ENCODE results near the gene MGST2.

MGST2 gene

GRCh38 chr4:139645458-139645857 is 20.2 kb upstream of the MGST2 start:
- Histone ChIP-seq H3K9me3 (ENCODE audit: insufficient read depth, low read depth, low read length) (no peaks in the 10 kb centered on the region), H3K4me1 (ENCODE audit: insufficient read depth, low read length) (no peaks in the 10 kb centered on the region), H3K9ac (ENCODE audit: low read depth, low read length) (no peak overlapping the region), H3K27ac (ENCODE audit: low read depth, low read length) (no peak overlapping the region), H3K36me3 (ENCODE audit: insufficient read depth, low read length) (no peaks in the 10 kb centered on the region), H3K4me3 (ENCODE audit: low read length) (no peak overlapping the region), H3K27me3 (ENCODE audit: insufficient read depth, low read length) (no peaks in the 10 kb centered on the region)
- WGBS = 91% methylated on average over 6 of the region's 6 CpGs

DNA sequence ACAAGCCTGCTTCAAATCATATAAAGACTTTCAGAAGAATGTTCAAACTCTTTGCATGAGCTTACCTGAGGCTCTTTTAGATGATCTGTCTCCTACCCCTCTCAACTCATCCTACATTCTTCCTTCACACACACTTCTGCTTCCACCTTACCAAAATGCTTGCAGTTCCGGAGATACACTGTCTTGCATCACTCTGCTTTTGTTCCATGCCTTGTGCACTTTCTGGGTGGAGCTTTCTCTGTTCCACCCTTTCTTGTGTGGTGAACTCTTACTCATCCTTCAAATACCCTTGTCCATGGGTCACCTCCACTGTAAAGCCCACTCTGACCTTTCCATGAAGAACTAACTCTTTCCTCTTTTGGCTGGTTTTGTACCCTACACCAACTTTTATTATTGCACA is 18.4 kb upstream of the MGST2 start:
- H3K9ac ChIP-seq (ENCODE audit: low read depth, low read length) = no peak overlapping the region
- no peak overlapping the region for H3K27ac ChIP-seq (ENCODE audit: low read depth, low read length)
- H3K4me1 ChIP-seq (ENCODE audit: insufficient read depth, low read length) = no peaks in the 10 kb centered on the region
- no peak overlapping the region for H3K4me3 ChIP-seq (ENCODE audit: low read length)
- no peaks in the 10 kb centered on the region for H3K9me3 ChIP-seq (ENCODE audit: insufficient read depth, low read depth, low read length)
- no peaks in the 10 kb centered on the region for H3K27me3 ChIP-seq (ENCODE audit: insufficient read depth, low read length)
- WGBS = 95% methylated on average over 1 of the region's 1 CpG
- H3K36me3 ChIP-seq (ENCODE audit: insufficient read depth, low read length) = no peaks in the 10 kb centered on the region

DNA sequence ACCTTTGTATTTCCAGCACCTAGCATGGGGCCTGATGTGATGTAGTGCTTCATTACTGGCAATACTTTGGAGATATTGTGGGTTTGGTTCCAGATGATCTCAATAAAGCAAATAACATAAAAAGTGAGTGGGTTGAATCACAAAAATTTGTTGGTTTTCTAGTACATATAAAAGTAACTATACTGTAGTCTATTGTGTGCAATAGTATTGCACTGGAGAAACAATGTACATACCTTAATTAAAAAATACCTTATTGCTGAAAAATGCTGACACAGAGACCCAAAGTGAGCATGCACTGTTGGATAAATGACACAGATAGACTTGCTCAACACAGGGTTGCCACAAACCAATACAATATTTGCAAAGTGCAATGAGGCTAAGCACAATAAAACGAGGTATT is 17.7 kb upstream of the MGST2 start:
- no peaks in the 10 kb centered on the region for H3K27me3 ChIP-seq (ENCODE audit: insufficient read depth, low read length)
- no peaks in the 10 kb centered on the region for H3K4me1 ChIP-seq (ENCODE audit: insufficient read depth, low read length)
- WGBS = 95% methylated on average over 1 of the region's 1 CpG
- H3K4me3 ChIP-seq (ENCODE audit: low read length) = no peak overlapping the region
- no peak overlapping the region for H3K9ac ChIP-seq (ENCODE audit: low read depth, low read length)
- H3K36me3 ChIP-seq (ENCODE audit: insufficient read depth, low read length) = no peaks in the 10 kb centered on the region
- no peaks in the 10 kb centered on the region for H3K9me3 ChIP-seq (ENCODE audit: insufficient read depth, low read depth, low read length)
- no peak overlapping the region for H3K27ac ChIP-seq (ENCODE audit: low read depth, low read length)

GRCh38 chr4:139651282-139652194 is 14.1 kb upstream of the MGST2 start:
- Histone ChIP-seq H3K27me3 (ENCODE audit: insufficient read depth, low read length) (no peaks in the 10 kb centered on the region), H3K36me3 (ENCODE audit: insufficient read depth, low read length) (no peaks in the 10 kb centered on the region), H3K4me1 (ENCODE audit: insufficient read depth, low read length) (no peaks in the 10 kb centered on the region), H3K27ac (ENCODE audit: low read depth, low read length) (no peak overlapping the region), H3K4me3 (ENCODE audit: low read length) (no peak overlapping the region), H3K9me3 (ENCODE audit: insufficient read depth, low read depth, low read length) (no peaks in the 10 kb centered on the region), H3K9ac (ENCODE audit: low read depth, low read length) (no peak overlapping the region)
- WGBS = 34% methylated on average over 11 of the region's 13 CpGs

DNA sequence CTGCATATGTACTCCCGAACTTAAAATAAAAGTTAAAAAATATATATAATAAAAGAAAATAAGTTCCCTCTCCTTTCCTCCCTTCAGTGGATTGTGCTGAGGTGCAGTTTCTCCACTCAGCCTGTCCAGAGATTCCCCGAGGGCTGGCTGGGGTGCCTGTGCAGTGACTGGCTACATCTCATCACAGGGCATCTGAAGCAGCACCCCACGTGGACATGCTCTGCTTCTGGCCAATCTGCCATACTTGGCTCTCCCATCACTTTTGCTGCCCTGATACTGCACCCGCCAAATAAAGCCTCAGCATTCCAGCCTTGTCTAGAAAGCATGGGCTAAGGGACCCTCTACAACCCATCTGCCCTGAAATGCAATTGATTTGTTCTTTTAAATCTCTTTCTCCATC is 11.1 kb upstream of the MGST2 start:
- Histone ChIP-seq H3K27me3 (ENCODE audit: insufficient read depth, low read length) (no peaks in the 10 kb centered on the region), H3K27ac (ENCODE audit: low read depth, low read length) (no peak overlapping the region), H3K4me3 (ENCODE audit: low read length) (no peak overlapping the region), H3K36me3 (ENCODE audit: insufficient read depth, low read length) (no peaks in the 10 kb centered on the region), H3K4me1 (ENCODE audit: insufficient read depth, low read length) (peaks cover 13% of the 10 kb centered on the region), H3K9me3 (ENCODE audit: insufficient read depth, low read depth, low read length) (no peaks in the 10 kb centered on the region), H3K9ac (ENCODE audit: low read depth, low read length) (no peak overlapping the region)
- 84% methylated on average over 3 of the region's 4 CpGs for WGBS

DNA sequence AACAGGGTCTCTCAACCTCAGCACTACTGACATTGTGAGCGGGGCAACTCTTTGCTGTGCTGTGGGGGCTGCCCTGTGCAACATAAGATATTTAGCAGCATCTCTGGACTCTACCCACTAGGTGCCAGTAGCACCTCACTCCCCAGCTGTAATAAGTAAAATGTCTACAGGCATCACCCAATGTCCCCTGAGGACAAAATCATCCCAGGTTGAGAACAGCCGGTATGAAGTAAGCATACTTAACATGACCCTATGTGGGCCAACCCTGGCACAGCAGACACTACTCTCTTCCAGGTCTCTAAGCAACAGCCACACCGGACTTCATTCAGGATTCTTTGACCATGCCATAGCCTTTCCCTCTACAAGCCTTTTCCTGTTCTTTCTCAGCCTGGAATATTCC is 10.5 kb upstream of the MGST2 start:
- no peaks in the 10 kb centered on the region for H3K27me3 ChIP-seq (ENCODE audit: insufficient read depth, low read length)
- H3K9ac ChIP-seq (ENCODE audit: low read depth, low read length) = no peak overlapping the region
- 81% methylated on average over 3 of the region's 3 CpGs for WGBS
- H3K27ac ChIP-seq (ENCODE audit: low read depth, low read length) = no peak overlapping the region
- no peak overlapping the region for H3K4me3 ChIP-seq (ENCODE audit: low read length)
- H3K4me1 ChIP-seq (ENCODE audit: insufficient read depth, low read length) = peaks cover 13% of the 10 kb centered on the region
- no peaks in the 10 kb centered on the region for H3K36me3 ChIP-seq (ENCODE audit: insufficient read depth, low read length)
- no peaks in the 10 kb centered on the region for H3K9me3 ChIP-seq (ENCODE audit: insufficient read depth, low read depth, low read length)

DNA sequence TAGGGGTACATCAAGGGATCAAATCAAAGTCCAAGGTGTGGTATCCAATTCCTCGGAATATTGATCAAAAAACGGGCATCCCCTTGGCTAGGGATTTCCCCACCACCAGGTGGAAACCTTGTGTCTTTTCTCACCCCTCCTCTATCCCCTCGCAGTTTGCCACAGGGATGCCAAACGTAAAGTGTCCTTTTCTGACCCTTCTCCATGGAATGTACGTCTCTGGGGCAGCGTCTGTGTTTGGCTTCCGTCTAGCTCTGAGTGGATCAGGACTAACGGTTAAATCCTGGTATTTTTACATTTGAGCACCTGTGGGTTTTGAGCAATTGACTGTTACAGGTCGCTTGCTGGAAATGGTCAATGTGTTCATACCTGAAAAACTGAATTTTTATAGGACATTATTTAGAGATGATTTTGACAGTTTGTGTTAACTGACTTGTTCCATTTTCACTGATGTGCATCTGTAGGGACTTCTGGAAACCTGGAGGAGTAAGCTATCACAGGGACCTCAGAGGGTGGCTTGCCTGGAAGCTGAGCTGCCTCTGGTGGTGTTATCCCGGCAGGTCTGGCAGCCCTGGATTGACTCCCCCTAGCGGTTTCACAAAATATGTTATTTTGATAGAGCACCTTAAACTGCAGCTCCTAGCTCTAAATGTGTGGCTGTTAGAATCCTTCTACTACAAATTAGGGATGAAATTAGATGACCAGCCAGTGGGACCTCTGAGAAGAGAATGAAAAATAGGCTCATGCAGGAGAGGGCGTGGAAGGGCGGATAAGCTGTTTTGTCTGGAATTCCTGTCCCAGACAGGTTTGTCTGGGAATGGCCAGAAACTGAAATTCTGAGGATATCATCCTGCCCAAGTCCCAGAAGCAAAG is 8.8 kb upstream of the MGST2 start:
- Histone ChIP-seq H3K36me3 (ENCODE audit: insufficient read depth, low read length) (no peaks in the 10 kb centered on the region), H3K4me1 (ENCODE audit: insufficient read depth, low read length) (peaks cover 13% of the 10 kb centered on the region), H3K27me3 (ENCODE audit: insufficient read depth, low read length) (no peaks in the 10 kb centered on the region), H3K4me3 (ENCODE audit: low read length) (0 out of 2 replicates have a peak overlapping the region, but pooled peaks have one; percentile 10), H3K9ac (ENCODE audit: low read depth, low read length) (no peak overlapping the region), H3K9me3 (ENCODE audit: insufficient read depth, low read depth, low read length) (no peaks in the 10 kb centered on the region), H3K27ac (ENCODE audit: low read depth, low read length) (no peak overlapping the region)
- 20% methylated on average over 13 of the region's 13 CpGs for WGBS

- H3K27ac ChIP-seq (ENCODE audit: low read depth, low read length) = no peak overlapping the region
- H3K4me1 ChIP-seq (ENCODE audit: insufficient read depth, low read length) = peaks cover 13% of the 10 kb centered on the region
- no peaks in the 10 kb centered on the region for H3K27me3 ChIP-seq (ENCODE audit: insufficient read depth, low read length)
- 34% methylated on average over 4 of the region's 4 CpGs for WGBS
- no peak overlapping the region for H3K9ac ChIP-seq (ENCODE audit: low read depth, low read length)
- H3K4me3 ChIP-seq (ENCODE audit: low read length) = no peak overlapping the region
- H3K36me3 ChIP-seq (ENCODE audit: insufficient read depth, low read length) = no peaks in the 10 kb centered on the region
- H3K9me3 ChIP-seq (ENCODE audit: insufficient read depth, low read depth, low read length) = no peaks in the 10 kb centered on the region
These were observed 7.4 kb upstream of the MGST2 start for GRCh38 chr4:139658185-139658584.

DNA sequence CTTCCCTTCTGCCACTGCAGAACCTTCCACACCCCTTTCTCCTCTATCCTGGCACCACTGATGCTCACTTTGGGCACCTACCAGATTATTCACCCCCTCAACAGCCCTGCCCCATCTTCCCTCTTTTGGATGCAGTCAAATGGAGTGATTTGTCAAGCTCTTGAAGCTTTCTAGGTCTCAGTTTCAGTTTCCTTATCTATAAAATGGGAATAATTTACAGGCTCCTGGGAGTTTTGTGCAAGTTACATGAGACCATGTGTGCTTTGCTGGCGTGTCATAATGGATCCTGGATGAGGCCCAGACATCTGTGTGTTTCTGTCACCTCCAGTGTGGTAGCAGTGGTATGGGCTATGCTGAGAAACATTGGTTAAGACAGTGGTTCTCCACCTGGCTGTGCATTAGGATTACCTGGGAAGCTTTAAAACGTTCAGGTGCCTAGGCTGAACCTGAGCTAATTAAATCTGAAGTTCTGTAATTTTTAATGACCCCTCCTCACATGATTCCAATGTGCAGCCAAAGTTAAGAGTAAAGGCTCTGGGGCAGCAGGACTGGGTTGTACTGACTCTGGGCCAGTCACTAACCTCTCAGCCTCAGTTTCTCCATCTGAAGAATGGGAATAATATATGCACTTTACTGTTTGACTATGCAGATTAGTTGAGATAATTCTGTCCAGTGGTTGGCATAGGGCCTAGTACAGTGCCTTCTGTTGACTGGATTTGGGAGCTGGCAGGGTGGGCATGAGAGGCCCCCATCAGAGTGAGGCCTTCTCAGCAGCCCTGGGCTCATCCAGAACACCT is 6.8 kb upstream of the MGST2 start:
- H3K27me3 ChIP-seq (ENCODE audit: insufficient read depth, low read length) = no peaks in the 10 kb centered on the region
- H3K4me3 ChIP-seq (ENCODE audit: low read length) = no peak overlapping the region
- H3K36me3 ChIP-seq (ENCODE audit: insufficient read depth, low read length) = no peaks in the 10 kb centered on the region
- H3K9me3 ChIP-seq (ENCODE audit: insufficient read depth, low read depth, low read length) = no peaks in the 10 kb centered on the region
- no peak overlapping the region for H3K9ac ChIP-seq (ENCODE audit: low read depth, low read length)
- peaks cover 13% of the 10 kb centered on the region for H3K4me1 ChIP-seq (ENCODE audit: insufficient read depth, low read length)
- 78% methylated on average over 2 of the region's 2 CpGs for WGBS
- H3K27ac ChIP-seq (ENCODE audit: low read depth, low read length) = no peak overlapping the region

GRCh38 chr4:139659735-139660424 is 5.7 kb upstream of the MGST2 start:
- no peak overlapping the region for H3K9ac ChIP-seq (ENCODE audit: low read depth, low read length)
- H3K27ac ChIP-seq (ENCODE audit: low read depth, low read length) = no peak overlapping the region
- H3K27me3 ChIP-seq (ENCODE audit: insufficient read depth, low read length) = no peaks in the 10 kb centered on the region
- H3K4me3 ChIP-seq (ENCODE audit: low read length) = no peak overlapping the region
- H3K4me1 ChIP-seq (ENCODE audit: insufficient read depth, low read length) = peaks cover 13% of the 10 kb centered on the region
- 91% methylated on average over 12 of the region's 12 CpGs for WGBS
- H3K9me3 ChIP-seq (ENCODE audit: insufficient read depth, low read depth, low read length) = no peaks in the 10 kb centered on the region
- H3K36me3 ChIP-seq (ENCODE audit: insufficient read depth, low read length) = no peaks in the 10 kb centered on the region
